Gastrocnemius medialis (tissue), 4 donors: ENCODE results near the gene N4BP2L2. TPM values are rescaled to one million over a fixed set of nuclear protein-coding genes. Genes with fewer than 3 reads are reported as not detected.

Experiments
- ATAC-seq, 2 donors: fragments of 150-250 bp; one replicate each; pipeline ENCODE4 v1.9.1; 2016
- DNase-seq, 2 donors: peaks; one replicate each; pipeline ENCODE4 v3.0.0-alpha.2; 2019
- H3K27ac ChIP-seq, 4 donors: fragments of 200-600 bp; sonication (generic); 1 replicate in 1 of 4; 2 replicates in 3 of 4; pipeline ENCODE4 v1.5.1; 2016 to 2018; ENCODE audit warnings: mild to moderate bottlenecking in 2 of 4, moderate library complexity in 1 of 4
- H3K27me3 ChIP-seq, 3 donors: fragments of 200-600 bp; sonication (generic) in 2 of 3; 1 replicate in 1 of 3; 2 replicates in 2 of 3; pipeline versions ENCODE4 v1.5.1 to v1.6.0; 2016 to 2019; ENCODE audit warnings: mild to moderate bottlenecking in 1 of 3, moderate library complexity in 1 of 3
- H3K36me3 ChIP-seq, 2 donors: fragments of 200-600 bp; sonication (generic) in 1 of 2; one replicate each; pipeline ENCODE4 v1.5.1; 2017 to 2018
- H3K4me1 ChIP-seq, 2 donors: fragments of 200-600 bp; sonication (generic) in 1 of 2; one replicate each; pipeline ENCODE4 v1.5.1; 2016 to 2017; ENCODE audit warnings: mild to moderate bottlenecking in 2 of 2
- H3K4me3 ChIP-seq, 4 donors: fragments of 200-600 bp; sonication (generic) in 3 of 4; 1 replicate in 1 of 4; 2 replicates in 3 of 4; pipeline ENCODE4 v1.5.1; 2016 to 2019; ENCODE audit warnings: mild to moderate bottlenecking in 2 of 4
- H3K9me3 ChIP-seq, 3 donors: fragments of 200-600 bp; sonication (generic) in 2 of 3; 1 replicate in 1 of 3; 2 replicates in 2 of 3; pipeline ENCODE4 v1.5.1; 2016 to 2019
- POLR2A ChIP-seq, 2 donors: fragments of 450-650 bp; IDR thresholded peaks; one replicate each; pipeline ENCODE4 v1.6.1; 2017; ENCODE audit warnings: antibody characterized with exemption in 2 of 2, mild to moderate bottlenecking in 2 of 2, moderate library complexity in 2 of 2
- in situ Hi-C, 4 donors: fragments of 200-750 bp; cut with MboI; loops; one replicate each; pipeline versions ENCODE4 v1.15.0 to v1.8.0; 2017; ENCODE audit warnings: low sequenced_read_pairs in 4 of 4
- intact Hi-C: fragments of 100-400 bp; cut with DNase I; formaldehyde crosslinking; loops from one replicate; pipeline ENCODE4 v1.15.1; 2023; ENCODE audit warnings: low total_unique reads
- total RNA-seq, 4 donors: library from RNA; depleted of rRNA; stranded (reverse); fragments of >200 nt; gene quantifications; one replicate each; pipeline versions ENCODE4 v1.1.0 to v1.2.3, GENCODE V29; 2016
- TF ChIP-seq, protein P1 (sequence below), 5 experiments: fragments of 450-650 bp in 3 of 5; fragments of 200-600 bp in 2 of 5; sonication (generic) in 2 of 5; IDR thresholded peaks in 4 of 5; conservative IDR thresholded peaks in 1 of 5; 1 replicate in 4 of 5; 2 replicates in 1 of 5; pipeline ENCODE4 v1.5.1; 2016 to 2019; ENCODE audit warnings: antibody characterized with exemption in 5 of 5, mild to moderate bottlenecking in 3 of 5, moderate library complexity in 3 of 5

The N4BP2L2 gene
- total RNA-seq, 4 donors from 2014 or later = 52.2 to 370 (median 176) TPM

DNA sequence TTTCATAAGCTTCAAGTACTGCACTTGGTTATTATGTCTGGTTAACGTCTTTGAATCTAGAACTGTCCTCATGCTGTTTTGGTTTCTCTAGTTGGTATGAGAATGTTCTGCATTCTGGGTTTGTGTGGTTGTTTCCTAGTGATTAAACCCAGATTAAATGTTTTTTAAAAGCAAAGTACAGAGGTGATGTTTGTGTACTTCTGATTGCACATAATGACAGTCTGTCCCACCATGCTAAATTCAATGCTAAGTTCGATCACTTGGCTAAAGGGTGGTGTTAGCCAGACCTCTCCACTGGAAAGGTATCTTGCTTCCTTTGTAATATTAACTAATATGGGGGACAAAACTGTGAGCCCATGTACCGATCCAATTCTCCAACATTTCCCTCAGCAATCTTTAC, 125.3 kb downstream of the N4BP2L2 start:
- TF ChIP-seq, protein P1, sequence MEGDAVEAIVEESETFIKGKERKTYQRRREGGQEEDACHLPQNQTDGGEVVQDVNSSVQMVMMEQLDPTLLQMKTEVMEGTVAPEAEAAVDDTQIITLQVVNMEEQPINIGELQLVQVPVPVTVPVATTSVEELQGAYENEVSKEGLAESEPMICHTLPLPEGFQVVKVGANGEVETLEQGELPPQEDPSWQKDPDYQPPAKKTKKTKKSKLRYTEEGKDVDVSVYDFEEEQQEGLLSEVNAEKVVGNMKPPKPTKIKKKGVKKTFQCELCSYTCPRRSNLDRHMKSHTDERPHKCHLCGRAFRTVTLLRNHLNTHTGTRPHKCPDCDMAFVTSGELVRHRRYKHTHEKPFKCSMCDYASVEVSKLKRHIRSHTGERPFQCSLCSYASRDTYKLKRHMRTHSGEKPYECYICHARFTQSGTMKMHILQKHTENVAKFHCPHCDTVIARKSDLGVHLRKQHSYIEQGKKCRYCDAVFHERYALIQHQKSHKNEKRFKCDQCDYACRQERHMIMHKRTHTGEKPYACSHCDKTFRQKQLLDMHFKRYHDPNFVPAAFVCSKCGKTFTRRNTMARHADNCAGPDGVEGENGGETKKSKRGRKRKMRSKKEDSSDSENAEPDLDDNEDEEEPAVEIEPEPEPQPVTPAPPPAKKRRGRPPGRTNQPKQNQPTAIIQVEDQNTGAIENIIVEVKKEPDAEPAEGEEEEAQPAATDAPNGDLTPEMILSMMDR (IDR thresholded peaks at IDR 0.05 in 4 of 5, conservative IDR thresholded peaks at IDR 0.05 in 1 of 5) = no peak
- TF ChIP-seq POLR2A (IDR thresholded peaks at IDR 0.05) = no peak
- in situ Hi-C loops = no loop called here
- H3K36me3 ChIP-seq = no peaks in the 10 kb centered on the region
- no peak overlapping the region for H3K27ac ChIP-seq
- H3K4me3 ChIP-seq = no peak overlapping the region
- H3K27me3 ChIP-seq = no peaks in the 10 kb centered on the region
- no peak for ATAC-seq
- no peaks in the 10 kb centered on the region for H3K9me3 ChIP-seq
- H3K4me1 ChIP-seq = no peaks in the 10 kb centered on the region
- DNase-seq = no peak
- intact Hi-C loops = no loop called here

DNA sequence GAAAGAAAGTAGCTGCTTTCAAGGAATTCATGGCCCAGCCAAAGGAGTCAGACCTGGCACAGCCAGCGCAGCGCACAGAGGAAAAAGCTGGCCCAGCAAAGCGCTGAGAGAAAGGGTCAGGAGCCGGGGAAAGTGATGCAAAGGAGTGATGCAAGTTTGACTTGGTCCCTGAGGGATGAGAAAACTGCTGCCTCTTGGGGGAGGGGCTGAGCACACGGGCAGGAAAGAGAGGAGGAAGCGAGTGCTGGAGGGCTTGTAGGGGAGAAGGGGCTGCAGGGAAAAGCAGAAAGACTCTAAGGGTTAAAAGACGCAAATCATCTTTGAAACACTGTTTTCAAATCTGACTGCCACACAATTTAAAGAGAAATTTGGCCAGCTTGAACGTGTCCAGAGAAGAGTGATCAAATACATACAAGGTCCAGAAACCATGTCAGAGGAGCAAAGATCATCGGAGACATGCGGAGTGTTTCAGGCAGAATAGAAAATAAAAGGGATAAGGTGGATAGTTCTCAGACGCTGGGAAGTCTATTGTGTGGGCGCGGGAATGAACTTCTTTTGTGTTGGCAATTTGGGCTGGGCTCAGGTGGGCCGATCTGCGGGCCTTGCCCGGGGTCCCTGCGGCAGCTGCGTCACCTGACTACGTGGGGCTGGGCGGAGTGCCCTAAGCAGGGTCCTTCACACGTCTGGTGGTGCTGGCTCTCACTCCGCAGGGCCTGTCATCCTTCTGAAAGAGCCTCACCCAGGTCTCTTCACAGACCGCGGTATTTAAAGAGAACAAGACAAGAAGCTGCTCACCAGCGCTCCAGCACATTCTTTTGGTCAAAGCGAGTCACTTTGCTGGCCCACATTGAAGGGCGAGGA, 128.8 kb downstream of the N4BP2L2 start:
- H3K9me3 ChIP-seq = no peaks in the 10 kb centered on the region
- H3K36me3 ChIP-seq = no peaks in the 10 kb centered on the region
- in situ Hi-C loops = no loop called here
- peak overlapping the region in 3 of 4 donors; percentile 2 to 15 (median 9) for H3K4me3 ChIP-seq
- intact Hi-C loops = no loop called here
- DNase-seq (peak in 1 of 2 donors; percentile 49), ATAC-seq (peak; percentile 55 to 60)
- H3K27me3 ChIP-seq = no peaks in the 10 kb centered on the region
- TF ChIP-seq POLR2A (IDR thresholded peaks at IDR 0.05) = no peak
- TF ChIP-seq, protein P1 (IDR thresholded peaks at IDR 0.05 in 4 of 5, conservative IDR thresholded peaks at IDR 0.05 in 1 of 5) = no peak
- H3K27ac ChIP-seq = peak overlapping the region; percentile 44 to 58 (median 50)
- H3K4me1 ChIP-seq = no peaks in the 10 kb centered on the region

DNA sequence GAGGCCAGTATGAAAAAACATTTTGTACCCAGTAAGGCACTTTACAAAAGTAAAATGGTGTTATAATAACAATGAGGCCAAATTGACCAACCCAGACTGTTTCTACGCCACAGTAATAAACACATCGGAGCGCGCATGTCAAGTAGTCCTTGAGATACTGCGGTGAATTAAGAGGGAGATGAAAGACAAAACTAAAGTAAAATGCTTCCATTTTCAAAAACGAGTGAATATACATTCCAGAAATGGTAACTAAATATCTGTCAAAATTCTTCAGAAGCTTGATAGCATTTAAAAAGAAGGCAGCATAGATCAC, 129.6 kb downstream of the N4BP2L2 start:
- Histone ChIP-seq H3K27ac (no peak overlapping the region), H3K4me1 (no peaks in the 10 kb centered on the region), H3K4me3 (no peak overlapping the region), H3K36me3 (peaks cover 0 to 5% of the 10 kb centered on the region in 2 donors), H3K9me3 (no peaks in the 10 kb centered on the region), H3K27me3 (no peaks in the 10 kb centered on the region)
- DNase-seq (no peak), ATAC-seq (no peak)
- intact Hi-C loops = no loop called here
- no peak for TF ChIP-seq POLR2A (IDR thresholded peaks at IDR 0.05)
- TF ChIP-seq, protein P1 (IDR thresholded peaks at IDR 0.05 in 4 of 5, conservative IDR thresholded peaks at IDR 0.05 in 1 of 5) = no peak
- in situ Hi-C loops = no loop called here

DNA sequence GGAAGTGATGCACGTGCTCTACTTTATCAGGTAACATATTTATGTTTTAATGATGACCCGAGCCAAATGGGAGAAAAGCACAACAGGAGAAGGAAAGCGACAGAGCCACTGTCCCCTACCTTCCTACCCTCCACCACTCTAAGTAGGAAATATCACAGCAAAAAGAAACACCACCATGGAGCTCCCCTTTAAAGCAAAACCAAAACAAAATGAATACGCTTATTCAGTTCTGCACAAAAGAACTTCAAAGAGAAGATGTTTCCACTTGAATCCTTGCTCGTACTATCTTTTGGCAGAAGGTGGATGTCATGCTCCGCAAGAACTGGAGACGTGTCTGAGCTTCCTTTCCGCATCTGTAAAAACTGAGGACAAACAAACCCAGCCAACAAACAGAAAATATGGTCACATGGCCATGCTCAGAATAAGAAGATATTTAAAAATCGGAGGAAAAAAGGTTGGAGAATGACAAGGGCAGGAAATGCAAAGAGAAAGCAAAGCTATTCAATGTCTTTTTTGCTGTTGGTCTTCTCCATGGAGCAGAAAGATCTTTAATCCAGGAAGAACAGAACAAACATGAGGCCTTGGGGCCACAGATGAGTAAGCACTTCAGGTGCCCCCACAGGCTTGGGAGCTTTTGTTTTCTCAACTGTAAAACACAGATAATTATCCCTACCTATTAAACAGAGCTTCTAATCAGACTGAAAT, 130.1 kb downstream of the N4BP2L2 start:
- Histone ChIP-seq H3K9me3 (no peaks in the 10 kb centered on the region), H3K4me1 (no peaks in the 10 kb centered on the region), H3K27me3 (no peaks in the 10 kb centered on the region), H3K4me3 (no peak overlapping the region), H3K36me3 (peaks cover 0 to 10% of the 10 kb centered on the region in 2 donors), H3K27ac (no peak overlapping the region)
- intact Hi-C loops (no loop called here), in situ Hi-C loops (no loop called here)
- TF ChIP-seq POLR2A (IDR thresholded peaks at IDR 0.05) = no peak
- TF ChIP-seq, protein P1 (IDR thresholded peaks at IDR 0.05 in 4 of 5, conservative IDR thresholded peaks at IDR 0.05 in 1 of 5) = no peak
- DNase-seq = no peak
- ATAC-seq = no peak
